GM23248 (cell line): ENCODE measurements around the gene ACVR1. TPM values are rescaled to one million over a fixed set of nuclear protein-coding genes. Genes with fewer than 3 reads are reported as not detected.

Source experiments
- DNase-seq: peaks from one replicate; pipeline ENCODE4 v3.0.0-alpha.2; 2015
- H2AFZ ChIP-seq: fragments of 200-600 bp; sonication (generic); 2 replicates; pipeline ENCODE4 v1.6.1; 2016; ENCODE audit warnings: antibody characterized with exemption
- H3F3A ChIP-seq: fragments of 200-600 bp; sonication (generic); 2 replicates; pipeline ENCODE4 v1.6.1; 2016; ENCODE audit warnings: mild to moderate bottlenecking, antibody characterized with exemption, mixed run types; ENCODE audit not compliant: insufficient read depth
- H3K27ac ChIP-seq: fragments of 200-600 bp; sonication (generic); 2 replicates; pipeline ENCODE4 v1.5.1; 2016; ENCODE audit warnings: mild to moderate bottlenecking
- H3K27me3 ChIP-seq: fragments of 200-600 bp; sonication (generic); replicated peaks from 2 replicates; pipeline ENCODE4 v1.6.1; 2016; ENCODE audit warnings: mild to moderate bottlenecking; ENCODE audit not compliant: insufficient read depth
- H3K36me3 ChIP-seq: fragments of 200-600 bp; sonication (generic); 2 replicates; pipeline ENCODE4 v1.6.1; 2016; ENCODE audit warnings: low read depth, mild to moderate bottlenecking
- H3K4me1 ChIP-seq: fragments of 200-600 bp; sonication (generic); 2 replicates; pipeline ENCODE4 v1.6.1; 2016; ENCODE audit warnings: mild to moderate bottlenecking; ENCODE audit not compliant: insufficient read depth
- H3K4me2 ChIP-seq: fragments of 200-600 bp; sonication (generic); one replicate; pipeline ENCODE4 v1.6.1; 2016; ENCODE audit warnings: mild to moderate bottlenecking; ENCODE audit not compliant: unreplicated experiment
- H3K4me3 ChIP-seq: fragments of 200-600 bp; sonication (generic); 2 replicates; pipeline ENCODE4 v1.5.1; 2016; ENCODE audit warnings: mild to moderate bottlenecking
- H3K79me2 ChIP-seq: fragments of 200-600 bp; sonication (generic); 2 replicates; pipeline ENCODE4 v1.6.1; 2016; ENCODE audit warnings: mild to moderate bottlenecking; ENCODE audit not compliant: insufficient read depth
- H3K9ac ChIP-seq: fragments of 200-600 bp; sonication (generic); 2 replicates; pipeline ENCODE4 v1.6.1; 2016; ENCODE audit warnings: mild to moderate bottlenecking
- H3K9me2 ChIP-seq: fragments of 200-600 bp; sonication (generic); 2 replicates; pipeline ENCODE4 v1.6.1; 2016; ENCODE audit warnings: mixed run types, mild to moderate bottlenecking, moderate library complexity; ENCODE audit not compliant: insufficient read depth
- H3K9me3 ChIP-seq: fragments of 200-600 bp; sonication (generic); one replicate; pipeline ENCODE4 v1.6.1; 2017; ENCODE audit warnings: low read depth
- H4K20me1 ChIP-seq: fragments of 200-600 bp; sonication (generic); 2 replicates; pipeline ENCODE4 v1.6.0; 2016; ENCODE audit not compliant: insufficient read depth
- EZH2 ChIP-seq: fragments of 200-600 bp; sonication (generic); IDR thresholded peaks from 2 replicates; pipeline ENCODE4 v1.6.1; 2018; ENCODE audit warnings: antibody characterized with exemption, mild to moderate bottlenecking; ENCODE audit not compliant: insufficient read depth, poor library complexity, severe bottlenecking
- EZH2phosphoT487 ChIP-seq: fragments of 200-600 bp; sonication (generic); IDR thresholded peaks from 2 replicates; pipeline ENCODE4 v1.6.1; 2018; ENCODE audit warnings: antibody characterized with exemption, moderate library complexity, mild to moderate bottlenecking, low read depth; ENCODE audit not compliant: insufficient read depth
- WGBS, 2 experiments: methylation state at CpG; one replicate each; pipeline ENCODE4 v1.1.6; 2015 to 2017; ENCODE audit warnings: low lambda C conversion rate in 2 of 2, low coverage in 1 of 2; ENCODE audit errors: missing lambda C conversion rate in 2 of 2; 5-methylcytosine and 5-hydroxymethylcytosine counted together
- in situ Hi-C: fragments of 300-500 bp; cut with MboI; formaldehyde crosslinking; loops from 2 replicates; pipeline ENCODE4 v1.15.0; 2020
- polyA plus RNA-seq: library from polyadenylated mRNA; unstranded; fragments of >200 nt; fragmentation: Nextera tagmentation; extraction: Ambion mirVana; gene quantifications from 2 replicates; pipeline ENCODE4 v1.2.1, GENCODE V29; 2016
- total RNA-seq: library from RNA; depleted of rRNA; stranded (reverse); fragments of >200 nt; shearing (Covaris generic); gene quantifications from 2 replicates; pipeline ENCODE4 v1.2.3, GENCODE V29; 2014

The ACVR1 gene
- total and polyA plus RNA-seq, 2 experiments from 2014 or later: 16.2 to 31.3 TPM

GRCh38 chr2:157786663-157787363 is 89.3 kb downstream of the ACVR1 start:
- Histone ChIP-seq H4K20me1 (0 out of 2 replicates have a peak, but pooled peaks cover 3% of the 10 kb centered on the region), H3F3A (peaks cover 6% of the 10 kb centered on the region; the same call in 1 of the 2 replicates), H3K79me2 (peaks cover 66% of the 10 kb centered on the region), H3K36me3 (no peaks in the 10 kb centered on the region), H3K4me1 (peaks cover 44% of the 10 kb centered on the region), H3K4me2 (no peak overlapping the region), H2AFZ (no peak overlapping the region), H3K4me3 (no peak overlapping the region), H3K27me3 (no peaks in the 10 kb centered on the region), H3K9ac (no peak overlapping the region), H3K27ac (no peak overlapping the region), H3K9me3 (no peaks in the 10 kb centered on the region), H3K9me2 (no peaks in the 10 kb centered on the region)
- TF ChIP-seq EZH2phosphoT487: no peak
- no peak for TF ChIP-seq EZH2
- in situ Hi-C loops: no loop called here
- peak; percentile 47 for DNase-seq
- WGBS, 2 experiments: 38 to 43% methylated on average over 5 of the region's 5 CpGs

- Histone ChIP-seq H3K9me3 (no peaks in the 10 kb centered on the region), H3K27ac (no peak overlapping the region), H3K4me1 (peaks cover 44% of the 10 kb centered on the region), H3K79me2 (peaks cover 68% of the 10 kb centered on the region), H3F3A (peaks cover 6% of the 10 kb centered on the region; the same call in 1 of the 2 replicates), H3K9ac (no peak overlapping the region), H2AFZ (no peak overlapping the region), H4K20me1 (0 out of 2 replicates have a peak, but pooled peaks cover 3% of the 10 kb centered on the region), H3K4me2 (no peak overlapping the region), H3K36me3 (no peaks in the 10 kb centered on the region), H3K9me2 (no peaks in the 10 kb centered on the region), H3K27me3 (no peaks in the 10 kb centered on the region), H3K4me3 (no peak overlapping the region)
- no peak for TF ChIP-seq EZH2
- TF ChIP-seq EZH2phosphoT487: no peak
- DNase-seq: peak; percentile 56
- WGBS, 2 experiments: 93 to 95% methylated on average over 6 of the region's 6 CpGs
- in situ Hi-C loops: no loop called here
These were observed 90.1 kb downstream of the ACVR1 start for GRCh38 chr2:157785866-157786662.

- Histone ChIP-seq H3K27ac (no peak overlapping the region), H3K36me3 (no peaks in the 10 kb centered on the region), H3K79me2 (peaks cover 74% of the 10 kb centered on the region), H3K4me1 (peaks cover 44% of the 10 kb centered on the region), H3K4me2 (no peak overlapping the region), H3K9me2 (no peaks in the 10 kb centered on the region), H3F3A (peaks cover 6% of the 10 kb centered on the region; the same call in 1 of the 2 replicates), H3K9ac (no peak overlapping the region), H3K4me3 (no peak overlapping the region), H3K9me3 (no peaks in the 10 kb centered on the region), H2AFZ (no peak overlapping the region), H3K27me3 (no peaks in the 10 kb centered on the region), H4K20me1 (0 out of 2 replicates have a peak, but pooled peaks cover 3% of the 10 kb centered on the region)
- in situ Hi-C loops: no loop called here
- DNase-seq: peak; percentile 20
- WGBS, 2 experiments: 71 to 74% methylated on average over 3 of the region's 3 CpGs
- TF ChIP-seq EZH2phosphoT487 (no peak), EZH2 (no peak)
These were observed 90.9 kb downstream of the ACVR1 start for GRCh38 chr2:157785200-157785599.

GRCh38 chr2:157784823-157785175 is 91.3 kb downstream of the ACVR1 start:
- H3K79me2 ChIP-seq: peaks cover 75% of the 10 kb centered on the region
- H3K9ac ChIP-seq: no peak overlapping the region
- peaks cover 44% of the 10 kb centered on the region for H3K4me1 ChIP-seq
- no peaks in the 10 kb centered on the region for H3K9me3 ChIP-seq
- no peak overlapping the region for H3K4me2 ChIP-seq
- 0 out of 2 replicates have a peak, but pooled peaks cover under 1% of the 10 kb centered on the region for H3K36me3 ChIP-seq
- no peak for DNase-seq
- H3F3A ChIP-seq: peaks cover 6% of the 10 kb centered on the region; the same call in 1 of the 2 replicates
- H4K20me1 ChIP-seq: 0 out of 2 replicates have a peak, but pooled peaks cover 3% of the 10 kb centered on the region
- H3K9me2 ChIP-seq: no peaks in the 10 kb centered on the region
- H3K4me3 ChIP-seq: no peak overlapping the region
- no peak overlapping the region for H2AFZ ChIP-seq
- H3K27me3 ChIP-seq: no peaks in the 10 kb centered on the region
- in situ Hi-C loops: loop anchor here (5.0 kb wide), 1 partner anchor 223 kb away; no protein-coding TSS in a partner anchor
- TF ChIP-seq EZH2 (no peak), EZH2phosphoT487 (no peak)
- WGBS, 2 experiments: 97% methylated on average over 5 of the region's 5 CpGs
- no peak overlapping the region for H3K27ac ChIP-seq
